ENCODE data around the gene DGLUCY. TPM values are rescaled to one million over a fixed set of nuclear protein-coding genes. Genes with fewer than 3 reads are reported as not detected.

DGLUCY gene
- total and polyA plus RNA-seq, 2 of the 13 experiments (the other 11 are each of a cell fraction or from before 2014, with no cell fraction given) = 14.8 to 36.3 TPM

DNA sequence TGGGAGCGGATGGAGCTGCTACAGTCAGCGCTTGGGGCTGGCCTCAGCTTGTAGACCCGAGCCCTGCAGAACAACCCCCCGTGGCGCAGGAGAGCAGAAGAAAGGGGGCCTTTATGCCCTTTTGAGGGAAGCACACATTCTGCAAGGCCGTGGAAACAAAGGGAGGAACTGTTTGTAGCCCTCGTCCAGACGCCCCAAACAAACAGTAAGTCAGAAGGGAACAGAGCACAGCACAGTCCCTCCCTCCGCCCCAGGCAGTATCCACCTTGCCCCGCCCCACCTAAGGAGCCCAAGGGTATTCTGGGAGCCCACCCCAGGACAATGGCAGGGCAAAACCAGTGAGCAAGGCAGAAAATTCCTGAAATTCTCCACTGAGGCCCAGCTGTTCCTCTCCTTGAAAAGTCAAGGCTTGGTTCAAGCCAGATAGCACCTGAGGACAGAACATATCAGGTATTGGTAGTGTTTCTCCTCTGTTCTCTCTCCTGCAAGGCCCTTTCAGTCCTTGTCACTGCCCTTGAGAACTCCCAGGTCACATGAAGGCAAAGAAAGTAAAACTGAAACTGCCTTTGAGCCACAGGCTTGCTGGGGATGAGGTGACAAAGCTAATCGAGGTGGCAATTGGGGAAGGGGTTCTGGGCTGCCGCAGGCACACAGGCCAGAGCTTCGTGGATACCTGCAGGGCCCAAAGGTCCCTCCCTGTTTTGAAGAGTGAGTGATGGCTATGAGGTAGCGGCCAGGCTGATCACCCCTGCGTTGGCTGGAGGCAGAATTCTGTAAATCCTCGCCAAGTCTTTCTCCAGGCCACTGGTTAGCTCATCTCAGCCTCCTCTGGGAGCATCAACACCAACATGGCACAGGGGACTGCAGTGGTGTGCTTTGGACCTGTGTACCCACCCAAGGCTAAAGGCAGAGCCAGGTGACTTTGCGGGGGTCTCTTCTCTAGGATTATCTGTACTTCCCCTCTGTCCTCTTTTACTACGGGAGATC, 499 bp downstream of the DGLUCY start (continued):
- TF ChIP-seq, protein P1, sequence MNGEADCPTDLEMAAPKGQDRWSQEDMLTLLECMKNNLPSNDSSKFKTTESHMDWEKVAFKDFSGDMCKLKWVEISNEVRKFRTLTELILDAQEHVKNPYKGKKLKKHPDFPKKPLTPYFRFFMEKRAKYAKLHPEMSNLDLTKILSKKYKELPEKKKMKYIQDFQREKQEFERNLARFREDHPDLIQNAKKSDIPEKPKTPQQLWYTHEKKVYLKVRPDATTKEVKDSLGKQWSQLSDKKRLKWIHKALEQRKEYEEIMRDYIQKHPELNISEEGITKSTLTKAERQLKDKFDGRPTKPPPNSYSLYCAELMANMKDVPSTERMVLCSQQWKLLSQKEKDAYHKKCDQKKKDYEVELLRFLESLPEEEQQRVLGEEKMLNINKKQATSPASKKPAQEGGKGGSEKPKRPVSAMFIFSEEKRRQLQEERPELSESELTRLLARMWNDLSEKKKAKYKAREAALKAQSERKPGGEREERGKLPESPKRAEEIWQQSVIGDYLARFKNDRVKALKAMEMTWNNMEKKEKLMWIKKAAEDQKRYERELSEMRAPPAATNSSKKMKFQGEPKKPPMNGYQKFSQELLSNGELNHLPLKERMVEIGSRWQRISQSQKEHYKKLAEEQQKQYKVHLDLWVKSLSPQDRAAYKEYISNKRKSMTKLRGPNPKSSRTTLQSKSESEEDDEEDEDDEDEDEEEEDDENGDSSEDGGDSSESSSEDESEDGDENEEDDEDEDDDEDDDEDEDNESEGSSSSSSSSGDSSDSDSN (CRISPR knock-in tag; IDR thresholded peaks at IDR 0.05) = peak; percentile 53
- TF ChIP-seq SRSF1 (optimal IDR thresholded peaks at IDR 0.05; ENCODE audit: low read depth, low read length) (peak; percentile 20), FOXJ3 (CRISPR knock-in tag; IDR thresholded peaks at IDR 0.05; ENCODE audit: borderline replicate concordance) (no peak), ZNF543 (CRISPR knock-in tag; IDR thresholded peaks at IDR 0.05) (peak; percentile 81), KAT7 (CRISPR knock-in tag; IDR thresholded peaks at IDR 0.05; ENCODE audit: borderline replicate concordance) (peak; percentile 61), ZNF296 (CRISPR knock-in tag; conservative IDR thresholded peaks at IDR 0.05) (0 out of 2 replicates have a peak, but pooled peaks have one; percentile 79)
- TF ChIP-seq, protein P2, sequence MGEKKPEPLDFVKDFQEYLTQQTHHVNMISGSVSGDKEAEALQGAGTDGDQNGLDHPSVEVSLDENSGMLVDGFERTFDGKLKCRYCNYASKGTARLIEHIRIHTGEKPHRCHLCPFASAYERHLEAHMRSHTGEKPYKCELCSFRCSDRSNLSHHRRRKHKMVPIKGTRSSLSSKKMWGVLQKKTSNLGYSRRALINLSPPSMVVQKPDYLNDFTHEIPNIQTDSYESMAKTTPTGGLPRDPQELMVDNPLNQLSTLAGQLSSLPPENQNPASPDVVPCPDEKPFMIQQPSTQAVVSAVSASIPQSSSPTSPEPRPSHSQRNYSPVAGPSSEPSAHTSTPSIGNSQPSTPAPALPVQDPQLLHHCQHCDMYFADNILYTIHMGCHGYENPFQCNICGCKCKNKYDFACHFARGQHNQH (CRISPR knock-in tag; IDR thresholded peaks at IDR 0.05) = 0 out of 2 replicates have a peak, but pooled peaks have one; percentile 11

All from HepG2 (cell line).